ENCODE measurements around the gene SORBS1.
A peak's percentile ranks its signal among the peaks of the same experiment; 100 is the strongest.

The SORBS1 gene

DNA sequence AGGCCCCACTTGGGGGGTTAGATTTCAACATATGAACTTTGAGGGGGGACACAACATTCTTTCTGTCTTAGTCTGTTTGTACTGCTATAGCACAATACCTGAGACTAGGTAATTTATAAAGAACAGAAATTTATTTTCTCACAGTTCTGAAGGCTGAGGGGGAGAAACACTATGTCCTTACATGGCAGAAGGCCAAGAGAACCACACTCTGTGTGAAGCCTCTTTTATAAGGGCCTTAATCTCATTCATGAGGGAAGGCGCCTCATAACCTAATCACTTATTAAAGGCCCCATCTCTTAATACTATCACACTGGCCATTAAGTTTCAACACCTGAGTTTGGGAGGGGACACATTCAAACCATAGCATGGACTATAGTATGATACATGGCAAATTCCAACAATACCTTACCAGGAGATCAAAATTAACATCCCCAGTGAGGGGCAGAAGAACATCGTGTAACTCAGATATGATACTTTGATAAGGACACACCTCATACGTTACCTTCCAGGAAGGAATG is 261.1 kb downstream of the SORBS1 start:
- ChIA-PET POLR2A (no interaction called here), CTCF (no interaction called here)
- no peak overlapping the region for H3K27ac ChIP-seq (ENCODE audit: extremely low read depth, low read depth, low read length)
- peaks cover 5% of the 10 kb centered on the region for H3K4me1 ChIP-seq (ENCODE audit: control insufficient read depth, insufficient read depth, low read length)
- H3K4me3 ChIP-seq (ENCODE audit: low read depth, low read length), result no peak overlapping the region
- 0 out of 2 replicates have a peak, but pooled peaks have one; percentile 17 for TF ChIP-seq ZEB2 (tag by site-specific recombination; IDR thresholded peaks at IDR 0.05)
- TF ChIP-seq HOXD13 (CRISPR knock-in tag; IDR thresholded peaks at IDR 0.05; ENCODE audit: borderline replicate concordance), result 0 out of 2 replicates have a peak, but pooled peaks have one; percentile 24
- no peak for TF ChIP-seq SCRT2 (tag by site-specific recombination; IDR thresholded peaks at IDR 0.05)
- TF ChIP-seq, protein P1, sequence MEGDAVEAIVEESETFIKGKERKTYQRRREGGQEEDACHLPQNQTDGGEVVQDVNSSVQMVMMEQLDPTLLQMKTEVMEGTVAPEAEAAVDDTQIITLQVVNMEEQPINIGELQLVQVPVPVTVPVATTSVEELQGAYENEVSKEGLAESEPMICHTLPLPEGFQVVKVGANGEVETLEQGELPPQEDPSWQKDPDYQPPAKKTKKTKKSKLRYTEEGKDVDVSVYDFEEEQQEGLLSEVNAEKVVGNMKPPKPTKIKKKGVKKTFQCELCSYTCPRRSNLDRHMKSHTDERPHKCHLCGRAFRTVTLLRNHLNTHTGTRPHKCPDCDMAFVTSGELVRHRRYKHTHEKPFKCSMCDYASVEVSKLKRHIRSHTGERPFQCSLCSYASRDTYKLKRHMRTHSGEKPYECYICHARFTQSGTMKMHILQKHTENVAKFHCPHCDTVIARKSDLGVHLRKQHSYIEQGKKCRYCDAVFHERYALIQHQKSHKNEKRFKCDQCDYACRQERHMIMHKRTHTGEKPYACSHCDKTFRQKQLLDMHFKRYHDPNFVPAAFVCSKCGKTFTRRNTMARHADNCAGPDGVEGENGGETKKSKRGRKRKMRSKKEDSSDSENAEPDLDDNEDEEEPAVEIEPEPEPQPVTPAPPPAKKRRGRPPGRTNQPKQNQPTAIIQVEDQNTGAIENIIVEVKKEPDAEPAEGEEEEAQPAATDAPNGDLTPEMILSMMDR (tag by site-specific recombination; IDR thresholded peaks at IDR 0.05), result no peak
- TF ChIP-seq ZNF266 (tag by site-specific recombination; IDR thresholded peaks at IDR 0.05; ENCODE audit: low read depth), result no peak
- TF ChIP-seq ZNF777 (tag by site-specific recombination; IDR thresholded peaks at IDR 0.05; ENCODE audit: borderline replicate concordance), result no peak
- TF ChIP-seq ZNF585B (tag by site-specific recombination; IDR thresholded peaks at IDR 0.05), result no peak
- TF ChIP-seq ZNF121 (tag by site-specific recombination; IDR thresholded peaks at IDR 0.05), result no peak
- TF ChIP-seq GLIS1 (tag by site-specific recombination; IDR thresholded peaks at IDR 0.05), result peak; percentile 73
- TF ChIP-seq MYNN (tag by site-specific recombination; IDR thresholded peaks at IDR 0.05; ENCODE audit: borderline replicate concordance), result no peak
- peak; percentile 78; the same call in 1 of the 2 replicates for TF ChIP-seq ZNF561 (tag by site-specific recombination; IDR thresholded peaks at IDR 0.05; ENCODE audit: borderline replicate concordance)
- TF ChIP-seq KLF7 (tag by site-specific recombination; IDR thresholded peaks at IDR 0.05; ENCODE audit: borderline replicate concordance), result no peak
- TF ChIP-seq ZNF843 (tag by site-specific recombination; IDR thresholded peaks at IDR 0.05), result no peak
- no peak for TF ChIP-seq ZNF596 (tag by site-specific recombination; IDR thresholded peaks at IDR 0.05)
- TF ChIP-seq ZNF768 (tag by site-specific recombination; IDR thresholded peaks at IDR 0.05), result no peak
- TF ChIP-seq, protein P2, sequence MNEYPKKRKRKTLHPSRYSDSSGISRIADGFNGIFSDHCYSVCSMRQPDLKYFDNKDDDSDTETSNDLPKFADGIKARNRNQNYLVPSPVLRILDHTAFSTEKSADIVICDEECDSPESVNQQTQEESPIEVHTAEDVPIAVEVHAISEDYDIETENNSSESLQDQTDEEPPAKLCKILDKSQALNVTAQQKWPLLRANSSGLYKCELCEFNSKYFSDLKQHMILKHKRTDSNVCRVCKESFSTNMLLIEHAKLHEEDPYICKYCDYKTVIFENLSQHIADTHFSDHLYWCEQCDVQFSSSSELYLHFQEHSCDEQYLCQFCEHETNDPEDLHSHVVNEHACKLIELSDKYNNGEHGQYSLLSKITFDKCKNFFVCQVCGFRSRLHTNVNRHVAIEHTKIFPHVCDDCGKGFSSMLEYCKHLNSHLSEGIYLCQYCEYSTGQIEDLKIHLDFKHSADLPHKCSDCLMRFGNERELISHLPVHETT (tag by site-specific recombination; IDR thresholded peaks at IDR 0.05), result no peak
- no peak for TF ChIP-seq ZNF292 (tag by site-specific recombination; IDR thresholded peaks at IDR 0.05; ENCODE audit: borderline replicate concordance, low read depth)
- TF ChIP-seq KLF16 (tag by site-specific recombination; IDR thresholded peaks at IDR 0.05), result no peak
- TF ChIP-seq ZNF175 (tag by site-specific recombination; IDR thresholded peaks at IDR 0.05), result no peak
- TF ChIP-seq ZNF394 (tag by site-specific recombination; IDR thresholded peaks at IDR 0.05; ENCODE audit: borderline replicate concordance), result no peak
- TF ChIP-seq ZNF37A (tag by site-specific recombination; IDR thresholded peaks at IDR 0.05), result no peak
- TF ChIP-seq ZNF23 (tag by site-specific recombination; IDR thresholded peaks at IDR 0.05; ENCODE audit: borderline replicate concordance), result no peak
- TF ChIP-seq ZBTB7A (tag by site-specific recombination; IDR thresholded peaks at IDR 0.05; ENCODE audit: low read depth), result no peak
- no peak for TF ChIP-seq ZNF155 (tag by site-specific recombination; IDR thresholded peaks at IDR 0.05)
- TF ChIP-seq, protein P3, sequence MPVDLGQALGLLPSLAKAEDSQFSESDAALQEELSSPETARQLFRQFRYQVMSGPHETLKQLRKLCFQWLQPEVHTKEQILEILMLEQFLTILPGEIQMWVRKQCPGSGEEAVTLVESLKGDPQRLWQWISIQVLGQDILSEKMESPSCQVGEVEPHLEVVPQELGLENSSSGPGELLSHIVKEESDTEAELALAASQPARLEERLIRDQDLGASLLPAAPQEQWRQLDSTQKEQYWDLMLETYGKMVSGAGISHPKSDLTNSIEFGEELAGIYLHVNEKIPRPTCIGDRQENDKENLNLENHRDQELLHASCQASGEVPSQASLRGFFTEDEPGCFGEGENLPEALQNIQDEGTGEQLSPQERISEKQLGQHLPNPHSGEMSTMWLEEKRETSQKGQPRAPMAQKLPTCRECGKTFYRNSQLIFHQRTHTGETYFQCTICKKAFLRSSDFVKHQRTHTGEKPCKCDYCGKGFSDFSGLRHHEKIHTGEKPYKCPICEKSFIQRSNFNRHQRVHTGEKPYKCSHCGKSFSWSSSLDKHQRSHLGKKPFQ (tag by site-specific recombination; IDR thresholded peaks at IDR 0.05), result peak; percentile 52; the same call in 1 of the 2 replicates
- TF ChIP-seq ZBTB49 (tag by site-specific recombination; IDR thresholded peaks at IDR 0.05; ENCODE audit: low read depth), result no peak
- TF ChIP-seq ZNF324 (tag by site-specific recombination; IDR thresholded peaks at IDR 0.05), result no peak
- TF ChIP-seq ZNF114 (tag by site-specific recombination; IDR thresholded peaks at IDR 0.05), result no peak
- TF ChIP-seq ZSCAN16 (tag by site-specific recombination; IDR thresholded peaks at IDR 0.05), result no peak
- TF ChIP-seq AEBP2 (tag by site-specific recombination; IDR thresholded peaks at IDR 0.05; ENCODE audit: borderline replicate concordance), result no peak
- no peak for TF ChIP-seq ZNF514 (tag by site-specific recombination; IDR thresholded peaks at IDR 0.05)
- H3K9me3 ChIP-seq (ENCODE audit: control insufficient read depth, insufficient read depth, low read depth, low read length), result no peaks in the 10 kb centered on the region
- no peaks in the 10 kb centered on the region for H3K36me3 ChIP-seq (ENCODE audit: control insufficient read depth in 2 of 2, insufficient read depth in 1 of 2, low read length in 2 of 2)

All from HEK293 (cell line).